ENCODE data around the gene MAPKAP1.

- no peak for TF ChIP-seq CTCF (IDR thresholded peaks at IDR 0.05; ENCODE audit: low read depth, low read length)
- no peak for TF ChIP-seq POLR2A (IDR thresholded peaks at IDR 0.05; ENCODE audit: extremely low read depth, insufficient read length)
- no peak for TF ChIP-seq MAX (IDR thresholded peaks at IDR 0.05; ENCODE audit: low read depth, low read length)
- no peak for TF ChIP-seq MYC (IDR thresholded peaks at IDR 0.05; ENCODE audit: low read depth, low read length)
These were observed 246.7 kb downstream of the MAPKAP1 start for GRCh38 chr9:125460346-125460745.

Measured in NB4 (cell line).